Measurements from ENCODE around the gene LY6G5B.
"Not testable (repeated sequence)": the region's sequence is repeated elsewhere in the genome, so short reads cannot be mapped to it uniquely, and the experiment has no call there.

LY6G5B gene

GRCh38 chr6:31691078-31691463 is 21.3 kb downstream of the LY6G5B start:
- no peak for DNase-seq (ENCODE audit: low spot score)

- no peak for DNase-seq (ENCODE audit: low spot score)
These were observed 21.9 kb downstream of the LY6G5B start for GRCh38 chr6:31691564-31692108.

GRCh38 chr6:31692353-31692752 is 22.6 kb downstream of the LY6G5B start:
- DNase-seq (ENCODE audit: low spot score) = no peak

GRCh38 chr6:31692886-31693285 is 23.1 kb downstream of the LY6G5B start:
- no peak for DNase-seq (ENCODE audit: low spot score)

GRCh38 chr6:31693535-31693934 is 23.8 kb downstream of the LY6G5B start:
- no peak for DNase-seq (ENCODE audit: low spot score)

GRCh38 chr6:31697555-31697954 is 27.8 kb downstream of the LY6G5B start:
- no peak for DNase-seq (ENCODE audit: low spot score)

- no peak for DNase-seq (ENCODE audit: low spot score)
These were observed 31.1 kb downstream of the LY6G5B start for GRCh38 chr6:31700740-31701401.

GRCh38 chr6:31701666-31702404 is 32.1 kb downstream of the LY6G5B start:
- DNase-seq (ENCODE audit: low spot score) = no peak

- DNase-seq (ENCODE audit: low spot score) = peak; percentile 54
These were observed 32.6 kb downstream of the LY6G5B start for GRCh38 chr6:31702405-31702818.

- peak; percentile 100 for DNase-seq (ENCODE audit: low spot score)
These were observed 33.3 kb downstream of the LY6G5B start, which contains the start of gene ABHD16A for GRCh38 chr6:31702819-31703716. Gene ABHD16A (minus strand): TSS chr6:31703324. CDS start chr6:31703281, 43 bp downstream.

- DNase-seq (ENCODE audit: low spot score) = no peak
These were observed 36.2 kb downstream of the LY6G5B start for GRCh38 chr6:31705931-31706330.

GRCh38 chr6:31706599-31706998 is 36.8 kb downstream of the LY6G5B start, which contains the start of gene LY6G6F:
Gene LY6G6F (plus strand): TSS chr6:31706866. CDS start chr6:31706907, 41 bp downstream.
- DNase-seq (ENCODE audit: low spot score) = no peak

GRCh38 chr6:31707701-31708100 is 37.9 kb downstream of the LY6G5B start:
- DNase-seq (ENCODE audit: low spot score) = no peak

- no peak for DNase-seq (ENCODE audit: low spot score)
These were observed 38.4 kb downstream of the LY6G5B start for GRCh38 chr6:31708224-31708623.

- DNase-seq (ENCODE audit: low spot score) = not testable (repeated sequence)
These were observed 39.4 kb downstream of the LY6G5B start for GRCh38 chr6:31709157-31709556.

- no peak for DNase-seq (ENCODE audit: low spot score)
These were observed 40.9 kb downstream of the LY6G5B start for GRCh38 chr6:31710523-31711219.

- no peak for DNase-seq (ENCODE audit: low spot score)
These were observed 41.5 kb downstream of the LY6G5B start for GRCh38 chr6:31711233-31711632.

GRCh38 chr6:31712296-31712695 is 42.5 kb downstream of the LY6G5B start:
- no peak for DNase-seq (ENCODE audit: low spot score)

GRCh38 chr6:31713465-31713864 is 43.7 kb downstream of the LY6G5B start:
- no peak for DNase-seq (ENCODE audit: low spot score)

GRCh38 chr6:31713991-31714684 is 44.4 kb downstream of the LY6G5B start:
- peak; percentile 56 for DNase-seq (ENCODE audit: low spot score)

Data from iPS-NIHi11 (cell line).